NCI-H2171 (cell line): ENCODE measurements around the gene CELA3A.

Source experiments
- DNase-seq: peaks from one replicate; lab custom pipeline; 2025; lab: John Stamatoyannopoulos, UW

CELA3A gene

GRCh38 chr1:22051607-22052114, 50.2 kb downstream of the CELA3A start:
- DNase-seq, result no peak

GRCh38 chr1:22052115-22053016, 50.9 kb downstream of the CELA3A start, which contains the start of gene CDC42:
TSS of gene CDC42 (plus strand) at chr1:22052709. CDS start at chr1:22078479, 25,770 bp downstream.
- peak; percentile 94 for DNase-seq

GRCh38 chr1:22053017-22053860, 51.8 kb downstream of the CELA3A start:
- peak; percentile 35 for DNase-seq

- DNase-seq, result no peak
These were observed 52.7 kb downstream of the CELA3A start for GRCh38 chr1:22053861-22054770.

GRCh38 chr1:22055463-22055862, 54.0 kb downstream of the CELA3A start:
- no peak for DNase-seq

GRCh38 chr1:22056043-22056442, 54.6 kb downstream of the CELA3A start:
- no peak for DNase-seq

- DNase-seq, result no peak
These were observed 55.5 kb downstream of the CELA3A start for GRCh38 chr1:22056936-22057335.

GRCh38 chr1:22057861-22058260, 56.4 kb downstream of the CELA3A start:
- no peak for DNase-seq
